ENCODE data around the gene RAE1. TPM values are rescaled to one million over a fixed set of nuclear protein-coding genes. Genes with fewer than 3 reads are reported as not detected.

The RAE1 gene
- total RNA-seq, 2 donors from 2014 or later: 40.5 to 40.6 TPM

- Mint-ChIP-seq H3K4me1 (peaks cover 5% of the 10 kb centered on the region), H3K27me3 (peaks cover 57% of the 10 kb centered on the region), H3K27ac (no peak overlapping the region), H3K4me3 (no peak overlapping the region), H3K36me3 (ENCODE audit: low read depth) (peaks cover 4% of the 10 kb centered on the region)
- no peaks in the 10 kb centered on the region for H3K9me3 ChIP-seq (ENCODE audit: control insufficient read depth, low read length, poor library complexity, severe bottlenecking)
- DNase-seq: no peak
- ATAC-seq: no peak
Observed at GRCh38 chr20:57317316-57317788, 33.7 kb upstream of the RAE1 start.

DNA sequence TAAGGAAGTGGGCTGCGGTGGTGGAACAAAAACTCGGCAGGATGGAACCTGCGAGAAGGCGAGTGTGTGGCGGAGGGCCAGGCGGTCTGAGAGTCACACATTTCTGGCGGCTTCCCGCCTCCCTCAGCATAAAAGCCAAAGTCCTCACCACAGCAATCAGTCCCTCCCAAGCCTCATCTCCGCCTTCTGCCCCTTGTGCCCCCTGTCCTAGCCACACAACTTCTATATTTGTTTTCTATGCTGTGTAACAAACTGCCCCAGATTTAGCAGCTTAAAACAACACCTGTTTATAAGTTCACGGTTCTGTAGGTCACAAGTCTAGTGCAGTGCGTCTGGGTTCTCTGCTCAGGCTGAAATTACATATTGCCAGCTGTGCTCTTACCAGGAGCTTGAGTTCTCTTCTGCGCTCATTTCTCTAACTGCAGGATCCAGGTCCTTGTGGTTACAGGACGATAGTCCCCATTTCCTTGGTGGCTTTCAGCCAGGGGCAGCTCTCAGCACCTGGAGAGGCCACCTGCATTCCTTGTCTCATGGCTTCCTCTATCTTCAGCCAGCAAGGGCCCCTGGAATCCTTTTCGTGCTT is 33.2 kb upstream of the RAE1 start:
- no peak for ATAC-seq
- peaks cover 62% of the 10 kb centered on the region for H3K27me3 Mint-ChIP-seq
- DNase-seq: no peak
- H3K4me1 Mint-ChIP-seq: peaks cover 5% of the 10 kb centered on the region
- peaks cover 5% of the 10 kb centered on the region for H3K36me3 Mint-ChIP-seq (ENCODE audit: low read depth)
- H3K27ac Mint-ChIP-seq: no peak overlapping the region
- H3K9me3 ChIP-seq (ENCODE audit: control insufficient read depth, low read length, poor library complexity, severe bottlenecking): no peaks in the 10 kb centered on the region
- H3K4me3 Mint-ChIP-seq: no peak overlapping the region

GRCh38 chr20:57319584-57319983 is 31.5 kb upstream of the RAE1 start:
- no peaks in the 10 kb centered on the region for H3K9me3 ChIP-seq (ENCODE audit: control insufficient read depth, low read length, poor library complexity, severe bottlenecking)
- H3K4me1 Mint-ChIP-seq: peaks cover 5% of the 10 kb centered on the region
- no peak overlapping the region for H3K4me3 Mint-ChIP-seq
- peaks cover 60% of the 10 kb centered on the region for H3K27me3 Mint-ChIP-seq
- H3K27ac Mint-ChIP-seq: no peak overlapping the region
- ATAC-seq (no peak), DNase-seq (no peak)
- H3K36me3 Mint-ChIP-seq (ENCODE audit: low read depth): peaks cover 5% of the 10 kb centered on the region

DNA sequence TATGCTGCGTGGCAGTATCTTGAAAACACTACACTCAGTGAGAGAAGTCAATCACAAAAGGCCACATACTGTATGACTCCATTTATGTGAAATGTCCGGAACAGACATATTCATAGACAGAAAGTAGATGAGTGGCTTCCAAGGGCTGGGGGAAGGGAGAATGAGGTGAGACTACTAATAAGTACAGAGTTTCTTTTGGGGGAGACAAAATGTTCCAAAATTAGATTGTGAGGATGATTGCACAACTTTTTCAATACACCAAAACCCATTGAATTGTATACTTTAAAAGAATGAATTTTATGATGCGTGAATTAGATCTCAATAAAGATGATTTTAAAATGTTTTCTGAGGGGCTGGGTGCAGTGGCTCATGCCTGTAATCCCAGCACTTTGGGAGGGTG is 30.7 kb upstream of the RAE1 start:
- Mint-ChIP-seq H3K4me1 (peaks cover 5% of the 10 kb centered on the region), H3K27me3 (peaks cover 52% of the 10 kb centered on the region), H3K27ac (no peak overlapping the region), H3K4me3 (no peak overlapping the region), H3K36me3 (ENCODE audit: low read depth) (peaks cover 5% of the 10 kb centered on the region)
- DNase-seq (no peak), ATAC-seq (no peak)
- no peaks in the 10 kb centered on the region for H3K9me3 ChIP-seq (ENCODE audit: control insufficient read depth, low read length, poor library complexity, severe bottlenecking)

DNA sequence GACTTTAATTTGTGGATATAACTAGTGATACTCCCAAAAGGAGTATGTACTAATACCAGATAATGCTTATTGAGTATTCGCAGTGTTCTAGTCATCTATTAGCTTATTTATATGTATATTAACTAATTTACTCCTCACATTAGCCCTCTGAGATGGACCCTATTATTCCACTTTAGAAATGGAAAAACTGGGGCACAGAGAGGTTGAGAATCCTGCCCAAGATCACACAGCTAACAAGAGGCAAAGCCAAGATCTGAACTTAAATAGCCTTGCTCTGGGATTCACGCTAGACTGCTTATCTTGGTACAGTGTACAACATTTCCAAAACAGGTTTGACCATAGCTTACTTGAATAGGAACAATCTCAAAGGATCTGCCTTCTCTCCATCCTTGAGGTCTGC is 29.9 kb upstream of the RAE1 start:
- no peak overlapping the region for H3K4me3 Mint-ChIP-seq
- H3K4me1 Mint-ChIP-seq: peaks cover 2% of the 10 kb centered on the region
- ATAC-seq: no peak
- H3K36me3 Mint-ChIP-seq (ENCODE audit: low read depth): peaks cover 5% of the 10 kb centered on the region
- no peak overlapping the region for H3K27ac Mint-ChIP-seq
- H3K27me3 Mint-ChIP-seq: peaks cover 47% of the 10 kb centered on the region
- H3K9me3 ChIP-seq (ENCODE audit: control insufficient read depth, low read length, poor library complexity, severe bottlenecking): no peaks in the 10 kb centered on the region
- no peak for DNase-seq

- peaks cover 59% of the 10 kb centered on the region for H3K27me3 Mint-ChIP-seq
- no peak overlapping the region for H3K4me3 Mint-ChIP-seq
- no peak for ATAC-seq
Observed at GRCh38 chr20:57322476-57322875, 28.6 kb upstream of the RAE1 start.

GRCh38 chr20:57323034-57323433 is 28.0 kb upstream of the RAE1 start:
- Mint-ChIP-seq H3K4me1 (peaks cover 2% of the 10 kb centered on the region), H3K27me3 (peaks cover 62% of the 10 kb centered on the region), H3K36me3 (ENCODE audit: low read depth) (peaks cover 5% of the 10 kb centered on the region), H3K4me3 (no peak overlapping the region), H3K27ac (no peak overlapping the region)
- ATAC-seq (no peak), DNase-seq (no peak)
- H3K9me3 ChIP-seq (ENCODE audit: control insufficient read depth, low read length, poor library complexity, severe bottlenecking): no peaks in the 10 kb centered on the region

More at GRCh38 chr20:57322476-57322875, 28.6 kb upstream of the RAE1 start:
- no peaks in the 10 kb centered on the region for H3K9me3 ChIP-seq (ENCODE audit: control insufficient read depth, low read length, poor library complexity, severe bottlenecking)
- peaks cover 2% of the 10 kb centered on the region for H3K4me1 Mint-ChIP-seq
- DNase-seq: no peak
- H3K36me3 Mint-ChIP-seq (ENCODE audit: low read depth): peaks cover 5% of the 10 kb centered on the region
- H3K27ac Mint-ChIP-seq: no peak overlapping the region

DNA sequence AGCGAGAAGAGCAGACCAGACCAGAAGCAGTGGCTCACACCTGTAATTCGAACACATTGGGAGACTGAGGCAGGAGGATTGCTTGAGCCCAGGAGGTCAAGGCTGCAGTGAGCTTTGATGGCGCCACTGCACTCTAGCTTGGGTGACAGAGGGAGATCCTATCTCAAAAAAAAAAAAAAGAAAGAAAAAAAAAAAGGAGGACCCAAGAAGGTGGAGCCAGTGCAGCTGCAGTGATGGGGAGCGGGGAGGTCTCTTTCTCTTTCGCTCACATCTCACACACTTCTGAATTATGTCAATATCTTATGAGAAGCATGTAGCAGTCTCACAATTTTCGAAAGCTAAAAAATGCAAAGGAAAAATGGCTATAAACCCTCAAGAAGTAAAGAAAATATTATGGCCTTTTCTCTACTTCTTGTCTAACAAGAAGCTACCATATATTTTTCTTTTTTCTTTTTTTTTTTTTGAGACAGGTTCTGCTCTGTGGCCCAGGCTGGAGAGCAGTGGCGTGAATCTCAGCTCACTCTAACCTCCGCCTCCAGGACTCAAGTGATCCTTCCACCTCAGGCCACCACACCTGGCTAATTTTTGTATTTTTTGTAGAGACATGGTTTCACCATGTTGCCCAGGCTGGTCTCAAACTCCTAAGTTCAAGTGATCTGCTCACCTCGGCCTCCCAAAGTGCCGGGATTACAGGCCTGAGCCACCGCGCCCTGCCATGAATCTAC is 25.3 kb upstream of the RAE1 start:
- Mint-ChIP-seq H3K36me3 (ENCODE audit: low read depth) (peaks cover 5% of the 10 kb centered on the region), H3K4me1 (peaks cover 2% of the 10 kb centered on the region), H3K27ac (no peak overlapping the region), H3K4me3 (no peak overlapping the region), H3K27me3 (peaks cover 61% of the 10 kb centered on the region)
- ATAC-seq: no peak
- H3K9me3 ChIP-seq (ENCODE audit: control insufficient read depth, low read length, poor library complexity, severe bottlenecking): no peaks in the 10 kb centered on the region
- DNase-seq: no peak

DNA sequence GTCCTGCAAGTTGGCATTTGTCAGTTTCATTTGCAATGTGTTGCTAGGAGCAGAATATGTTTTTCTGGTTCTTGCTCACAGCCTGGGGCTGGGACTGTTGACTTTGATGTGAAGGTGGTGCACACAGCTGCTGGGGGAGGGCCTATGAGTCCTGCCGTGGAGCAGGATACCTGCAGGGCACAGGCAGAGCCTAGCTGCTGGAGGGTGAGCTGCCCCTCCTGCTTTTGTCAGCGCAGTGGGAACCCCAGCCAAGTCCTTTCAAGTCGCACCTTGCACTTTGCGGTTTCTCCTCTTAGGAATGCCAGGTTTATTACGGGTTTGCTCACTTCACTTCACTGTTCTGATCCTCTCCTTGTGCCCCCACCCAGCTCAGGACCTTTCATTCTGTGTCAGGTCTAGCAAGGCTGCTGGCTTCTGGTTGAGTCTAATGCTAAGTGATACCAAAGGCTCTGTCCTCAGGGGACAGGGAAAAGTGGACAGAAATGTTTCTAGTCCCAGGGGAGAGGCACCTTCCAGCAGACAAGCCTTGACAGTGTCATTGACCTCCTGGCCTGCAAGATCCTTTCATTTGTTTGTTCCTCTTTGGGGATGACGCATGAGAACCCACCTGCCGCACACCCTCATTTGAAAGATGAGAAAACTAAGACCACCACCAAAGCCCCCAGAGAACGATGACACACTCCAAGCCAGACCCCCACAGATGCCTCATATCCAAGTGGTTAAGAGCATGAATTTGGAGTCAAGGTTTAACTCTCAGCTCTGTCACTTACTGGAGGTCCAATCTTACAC is 24.2 kb upstream of the RAE1 start:
- H3K36me3 Mint-ChIP-seq (ENCODE audit: low read depth): peaks cover 4% of the 10 kb centered on the region
- H3K4me3 Mint-ChIP-seq: no peak overlapping the region
- H3K27ac Mint-ChIP-seq: no peak overlapping the region
- no peaks in the 10 kb centered on the region for H3K4me1 Mint-ChIP-seq
- DNase-seq: no peak
- no peak for ATAC-seq
- peaks cover 60% of the 10 kb centered on the region for H3K27me3 Mint-ChIP-seq
- no peaks in the 10 kb centered on the region for H3K9me3 ChIP-seq (ENCODE audit: control insufficient read depth, low read length, poor library complexity, severe bottlenecking)

DNA sequence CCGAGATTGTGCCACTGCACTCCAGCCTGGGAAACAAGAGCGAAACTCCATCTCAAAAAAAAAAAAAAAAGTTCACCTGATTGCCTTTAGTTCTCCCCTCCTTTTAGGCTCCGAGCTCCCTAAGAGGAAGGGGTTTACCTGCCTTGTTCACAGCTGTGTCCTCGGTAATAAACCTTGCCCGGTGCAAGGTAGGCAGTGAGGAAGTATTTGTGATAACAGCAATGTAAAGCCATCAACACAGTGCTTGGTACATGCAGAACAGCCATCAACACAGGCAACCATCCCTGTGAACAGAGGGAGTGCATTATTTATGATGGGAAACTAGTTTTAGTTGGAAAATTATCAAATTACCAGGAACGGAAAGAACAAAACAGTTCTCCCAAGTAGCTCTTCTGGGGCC is 23.2 kb upstream of the RAE1 start:
- ATAC-seq: no peak
- H3K9me3 ChIP-seq (ENCODE audit: control insufficient read depth, low read length, poor library complexity, severe bottlenecking): no peaks in the 10 kb centered on the region
- H3K27me3 Mint-ChIP-seq: peaks cover 50% of the 10 kb centered on the region
- H3K27ac Mint-ChIP-seq: no peak overlapping the region
- no peaks in the 10 kb centered on the region for H3K4me1 Mint-ChIP-seq
- H3K36me3 Mint-ChIP-seq (ENCODE audit: low read depth): no peaks in the 10 kb centered on the region
- no peak overlapping the region for H3K4me3 Mint-ChIP-seq
- DNase-seq: no peak

DNA sequence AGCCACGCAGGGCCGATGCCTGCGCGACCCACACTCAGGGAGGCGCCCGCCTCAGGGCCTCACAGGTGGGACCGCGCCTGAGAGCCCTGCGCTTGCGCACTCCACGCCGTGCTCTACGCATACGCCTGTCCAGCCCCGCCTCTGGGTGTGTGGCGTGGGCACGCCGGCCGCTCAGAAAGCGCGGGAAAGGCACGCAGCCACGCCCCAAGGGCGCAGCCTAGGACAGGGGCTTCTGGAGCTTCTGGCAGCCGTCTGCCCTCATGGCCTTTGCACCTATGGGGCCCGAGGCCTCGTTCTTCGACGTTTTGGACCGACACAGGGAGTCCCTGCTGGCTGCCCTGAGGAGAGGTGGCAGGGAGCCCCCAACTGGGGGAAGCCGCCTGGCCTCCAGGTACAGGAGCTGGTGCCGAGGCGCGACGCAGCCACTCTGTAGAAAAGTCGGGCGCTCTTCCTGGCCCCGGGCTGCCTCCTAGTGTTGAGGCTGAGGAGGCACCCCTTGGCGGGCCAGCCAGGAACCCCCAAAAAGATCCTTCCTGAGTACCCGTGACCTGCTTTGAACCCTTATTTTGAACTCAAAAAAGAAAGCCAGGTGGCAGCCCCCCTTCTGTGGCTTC is 21.3 kb upstream of the RAE1 start, which contains the start of gene SPO11:
Gene SPO11, plus strand, starts transcription at position 196 of the 614 bp plus-strand sequence. Its CDS starts 65 bp downstream, at position 261.
- H3K36me3 Mint-ChIP-seq (ENCODE audit: low read depth): no peaks in the 10 kb centered on the region
- no peak for ATAC-seq
- H3K4me1 Mint-ChIP-seq: no peaks in the 10 kb centered on the region
- DNase-seq: no peak
- no peak within 1 kb of the TSS for H3K27ac Mint-ChIP-seq
- no peak within 1 kb of the TSS for H3K4me3 Mint-ChIP-seq
- H3K9me3 ChIP-seq (ENCODE audit: control insufficient read depth, low read length, poor library complexity, severe bottlenecking): no peaks in the 10 kb centered on the region
- peaks cover 51% of the 10 kb centered on the region for H3K27me3 Mint-ChIP-seq

- Mint-ChIP-seq H3K27ac (no peak overlapping the region), H3K27me3 (peaks cover 56% of the 10 kb centered on the region)
Observed at GRCh38 chr20:57330998-57331397, 20.1 kb upstream of the RAE1 start.

More at GRCh38 chr20:57330998-57331397, 20.1 kb upstream of the RAE1 start:
- no peaks in the 10 kb centered on the region for H3K9me3 ChIP-seq (ENCODE audit: control insufficient read depth, low read length, poor library complexity, severe bottlenecking)
- no peaks in the 10 kb centered on the region for H3K4me1 Mint-ChIP-seq
- no peak for DNase-seq
- H3K4me3 Mint-ChIP-seq: no peak overlapping the region
- H3K36me3 Mint-ChIP-seq (ENCODE audit: low read depth): no peaks in the 10 kb centered on the region
- no peak for ATAC-seq
